ENCODE results near the gene UPK1B.

The UPK1B gene

GRCh38 chr3:119243712-119244111 is 70.3 kb downstream of the UPK1B start:
- H3K4me3 ChIP-seq (ENCODE audit: low read depth, low read length), result no peak overlapping the region
- H3K4me1 ChIP-seq (ENCODE audit: control insufficient read depth, insufficient read depth, low read length), result no peaks in the 10 kb centered on the region
- no peaks in the 10 kb centered on the region for H3K36me3 ChIP-seq (ENCODE audit: control insufficient read depth in 2 of 2, insufficient read depth in 1 of 2, low read length in 2 of 2)
- H3K9me3 ChIP-seq (ENCODE audit: control insufficient read depth, insufficient read depth, low read depth, low read length), result no peaks in the 10 kb centered on the region
- TF ChIP-seq ZNF248 (tag by site-specific recombination; IDR thresholded peaks at IDR 0.05), result no peak
- no peak for TF ChIP-seq ZBTB10 (tag by site-specific recombination; IDR thresholded peaks at IDR 0.05)
- TF ChIP-seq ZNF23 (tag by site-specific recombination; IDR thresholded peaks at IDR 0.05; ENCODE audit: borderline replicate concordance), result no peak
- no peak for TF ChIP-seq FEZF1 (tag by site-specific recombination; IDR thresholded peaks at IDR 0.05)
- POLR2A ChIA-PET, result no interaction called here
- CTCF ChIA-PET, result no interaction called here
- no peak overlapping the region for H3K27ac ChIP-seq (ENCODE audit: extremely low read depth, low read depth, low read length)

GRCh38 chr3:119245778-119246177 is 72.4 kb downstream of the UPK1B start:
- H3K27ac ChIP-seq (ENCODE audit: extremely low read depth, low read depth, low read length), result no peak overlapping the region
- no peaks in the 10 kb centered on the region for H3K9me3 ChIP-seq (ENCODE audit: control insufficient read depth, insufficient read depth, low read depth, low read length)
- POLR2A ChIA-PET, result no interaction called here
- H3K36me3 ChIP-seq (ENCODE audit: control insufficient read depth in 2 of 2, insufficient read depth in 1 of 2, low read length in 2 of 2), result no peaks in the 10 kb centered on the region
- no peaks in the 10 kb centered on the region for H3K4me1 ChIP-seq (ENCODE audit: control insufficient read depth, insufficient read depth, low read length)
- CTCF ChIA-PET, result interaction anchor here (0.6 to 1.1 kb wide), 2 partner anchors 25 to 1511 kb away, joined by 3 to 7 read pairs; no protein-coding TSS in a partner anchor
- H3K4me3 ChIP-seq (ENCODE audit: low read depth, low read length), result no peak overlapping the region
- no peak for TF ChIP-seq ZNF623 (tag by site-specific recombination; IDR thresholded peaks at IDR 0.05)
- no peak for TF ChIP-seq ZNF223 (tag by site-specific recombination; IDR thresholded peaks at IDR 0.05)
- no peak for TF ChIP-seq PBX3 (CRISPR knock-in tag; IDR thresholded peaks at IDR 0.05)
- TF ChIP-seq ZNF132 (tag by site-specific recombination; IDR thresholded peaks at IDR 0.05; ENCODE audit: borderline replicate concordance), result no peak
- TF ChIP-seq ZNF561 (tag by site-specific recombination; IDR thresholded peaks at IDR 0.05; ENCODE audit: borderline replicate concordance), result no peak
- no peak for TF ChIP-seq KLF1 (tag by site-specific recombination; IDR thresholded peaks at IDR 0.05)
- TF ChIP-seq ZFP69B (tag by site-specific recombination; IDR thresholded peaks at IDR 0.05), result no peak
- TF ChIP-seq ZFP37 (tag by site-specific recombination; IDR thresholded peaks at IDR 0.05), result no peak
- TF ChIP-seq KLF17 (tag by site-specific recombination; IDR thresholded peaks at IDR 0.05), result no peak
- no peak for TF ChIP-seq KLF7 (tag by site-specific recombination; IDR thresholded peaks at IDR 0.05; ENCODE audit: borderline replicate concordance)
- TF ChIP-seq ZNF513 (tag by site-specific recombination; IDR thresholded peaks at IDR 0.05), result no peak
- TF ChIP-seq ZFHX2 (tag by site-specific recombination; conservative IDR thresholded peaks at IDR 0.05), result no peak
- no peak for TF ChIP-seq ZFP41 (tag by site-specific recombination; IDR thresholded peaks at IDR 0.05; ENCODE audit: borderline replicate concordance)
- TF ChIP-seq PRDM1 (tag by site-specific recombination; IDR thresholded peaks at IDR 0.05), result no peak
- TF ChIP-seq ZNF530 (tag by site-specific recombination; IDR thresholded peaks at IDR 0.05; ENCODE audit: low read depth), result no peak
- TF ChIP-seq ZNF791 (tag by site-specific recombination; IDR thresholded peaks at IDR 0.05), result no peak
- no peak for TF ChIP-seq ZNF354C (tag by site-specific recombination; IDR thresholded peaks at IDR 0.05; ENCODE audit: borderline replicate concordance, low read depth)
- no peak for TF ChIP-seq ZSCAN4 (tag by site-specific recombination; IDR thresholded peaks at IDR 0.05)
- no peak for TF ChIP-seq ZNF175 (tag by site-specific recombination; IDR thresholded peaks at IDR 0.05)
- TF ChIP-seq ZNF629 (tag by site-specific recombination; IDR thresholded peaks at IDR 0.05), result no peak
